MCF 10A (cell line): ENCODE measurements around the gene DMBT1. TPM values are rescaled to one million over a fixed set of nuclear protein-coding genes. Genes with fewer than 3 reads are reported as not detected.

ENCODE experiments used
- BruUV-seq: library from RNA; stranded (reverse); fragments of 400-500 nt; replicated peaks from 2 replicates; lab custom pipeline; 2021; lab: Mats Ljungman, UMichigan
- CTCF ChIA-PET: fragments of 300-600 bp; sonication (Branson Sonifier 250); formaldehyde crosslinking; extraction: SDS; loops from one replicate; lab custom pipeline; 2021; ENCODE audit warnings: antibody characterized with exemption, inconsistent platforms; lab: Yijun Ruan, JAX
- POLR2A ChIA-PET: fragments of 300-600, 350-650 bp; sonication (Branson Sonifier 250); formaldehyde crosslinking; extraction: SDS; loops from one replicate; lab custom pipeline; 2020; ENCODE audit warnings: antibody characterized with exemption, inconsistent platforms; lab: Yijun Ruan, JAX
- DNase-seq: peaks from one replicate; pipeline ENCODE4 v3.0.0-alpha.2; 2018; ENCODE audit not compliant: unreplicated experiment
- H3K27ac Mint-ChIP-seq: one replicate; pipeline ENCODE4 v1.8.0; 2022; ENCODE audit warnings: mild to moderate bottlenecking, low read depth, mixed read lengths; ENCODE audit not compliant: unreplicated experiment
- H3K27me3 Mint-ChIP-seq: one replicate; pipeline ENCODE4 v1.8.0; 2022; ENCODE audit warnings: mixed read lengths; ENCODE audit not compliant: insufficient read depth, unreplicated experiment
- H3K36me3 Mint-ChIP-seq: one replicate; pipeline ENCODE4 v1.8.0; 2022; ENCODE audit warnings: mild to moderate bottlenecking, moderate library complexity, mixed read lengths; ENCODE audit not compliant: insufficient read depth, unreplicated experiment
- H3K4me1 Mint-ChIP-seq: one replicate; pipeline ENCODE4 v1.8.0; 2022; ENCODE audit warnings: mixed read lengths; ENCODE audit not compliant: insufficient read depth, unreplicated experiment
- H3K4me3 Mint-ChIP-seq: one replicate; pipeline ENCODE4 v1.8.0; 2022; ENCODE audit warnings: mild to moderate bottlenecking, moderate library complexity, mixed read lengths; ENCODE audit not compliant: unreplicated experiment
- H3K9me3 Mint-ChIP-seq: one replicate; pipeline ENCODE4 v1.8.0; 2022; ENCODE audit warnings: mixed read lengths; ENCODE audit not compliant: unreplicated experiment
- CTCF ChIP-seq: fragments of 200-600 bp; IDR thresholded peaks from one replicate; pipeline ENCODE4 v1.8.0; 2022; ENCODE audit warnings: antibody characterized with exemption, mild to moderate bottlenecking; ENCODE audit not compliant: unreplicated experiment
- intact Hi-C: fragments of 100-400 bp; cut with micrococcal nuclease; formaldehyde crosslinking; loops from 2 replicates; pipeline ENCODE4 v1.14.1; 2022
- total RNA-seq: library from RNA; stranded (reverse); gene quantifications from 2 replicates; pipeline ENCODE4 v1.2.3, GENCODE V29; 2022

The DMBT1 gene
- total RNA-seq, 1 experiment from 2014 or later: 7.6 TPM

- no peak overlapping the region for H3K4me3 Mint-ChIP-seq
- POLR2A ChIA-PET: interaction anchor here (1.4 kb wide), 1 partner anchor 8 kb away, joined by 7 read pairs; no protein-coding TSS in a partner anchor
- H3K27me3 Mint-ChIP-seq: peaks cover 7% of the 10 kb centered on the region
- H3K27ac Mint-ChIP-seq: no peak overlapping the region
- peaks cover 15% of the 10 kb centered on the region for H3K4me1 Mint-ChIP-seq
- intact Hi-C loops: no loop called here
- TF ChIP-seq CTCF: no peak
- CTCF ChIA-PET: no interaction called here
- DNase-seq: no peak
- H3K36me3 Mint-ChIP-seq: no peaks in the 10 kb centered on the region
- no peaks in the 10 kb centered on the region for H3K9me3 Mint-ChIP-seq
- BruUV-seq: no TSS peak
Measured at GRCh38 chr10:122532601-122533296, 27.8 kb upstream of the DMBT1 start.

GRCh38 chr10:122537545-122537944 lies 23.0 kb upstream of the DMBT1 start:
- no peak for DNase-seq
- Mint-ChIP-seq H3K27ac (no peak overlapping the region), H3K36me3 (no peaks in the 10 kb centered on the region), H3K4me3 (no peak overlapping the region), H3K27me3 (no peaks in the 10 kb centered on the region), H3K9me3 (no peaks in the 10 kb centered on the region), H3K4me1 (no peaks in the 10 kb centered on the region)
- BruUV-seq: no TSS peak
- intact Hi-C loops: no loop called here
- POLR2A ChIA-PET: interaction anchor here (1.2 kb wide), 1 partner anchor 16 kb away, joined by 3 read pairs; no protein-coding TSS in a partner anchor
- CTCF ChIA-PET: interaction anchor here (0.5 to 1.0 kb wide), 4 partner anchors 27 to 211 kb away, joined by 3 to 5 read pairs (median 4); no protein-coding TSS in a partner anchor
- no peak for TF ChIP-seq CTCF

- peak; percentile 42 for DNase-seq
- Mint-ChIP-seq H3K36me3 (no peaks in the 10 kb centered on the region), H3K27me3 (no peaks in the 10 kb centered on the region), H3K4me3 (no peak overlapping the region), H3K4me1 (peaks cover 13% of the 10 kb centered on the region), H3K27ac (no peak overlapping the region), H3K9me3 (no peaks in the 10 kb centered on the region)
- no TSS peak for BruUV-seq
- intact Hi-C loops: no loop called here
- ChIA-PET CTCF (interaction anchor here (0.6 to 3.5 kb wide), 2 partner anchors 24 to 261 kb away, joined by 3 to 18 read pairs; no protein-coding TSS in a partner anchor), POLR2A (interaction anchor here (1.1 to 1.3 kb wide), 2 partner anchors 10 to 73 kb away, joined by 3 to 7 read pairs; no protein-coding TSS in a partner anchor)
- TF ChIP-seq CTCF: no peak
Measured at GRCh38 chr10:122541541-122542002, 19.0 kb upstream of the DMBT1 start.

GRCh38 chr10:122543676-122544445 lies 16.7 kb upstream of the DMBT1 start:
- CTCF ChIA-PET: interaction anchor here (1.2 kb wide), 1 partner anchor 22 kb away, joined by 5 read pairs; no protein-coding TSS in a partner anchor
- no peak for DNase-seq
- H3K9me3 Mint-ChIP-seq: no peaks in the 10 kb centered on the region

More at GRCh38 chr10:122543676-122544445, 16.7 kb upstream of the DMBT1 start:
- BruUV-seq: no TSS peak
- Mint-ChIP-seq H3K4me3 (no peak overlapping the region), H3K4me1 (peaks cover 13% of the 10 kb centered on the region), H3K27ac (no peak overlapping the region), H3K36me3 (no peaks in the 10 kb centered on the region), H3K27me3 (no peaks in the 10 kb centered on the region)
- intact Hi-C loops: no loop called here
- POLR2A ChIA-PET: interaction anchor here (0.6 to 1.3 kb wide), 2 partner anchors 39 to 1156 kb away, joined by 3 read pairs; no protein-coding TSS in a partner anchor
- TF ChIP-seq CTCF: no peak
